ENCODE results near the gene EPN2.

The EPN2 gene

DNA sequence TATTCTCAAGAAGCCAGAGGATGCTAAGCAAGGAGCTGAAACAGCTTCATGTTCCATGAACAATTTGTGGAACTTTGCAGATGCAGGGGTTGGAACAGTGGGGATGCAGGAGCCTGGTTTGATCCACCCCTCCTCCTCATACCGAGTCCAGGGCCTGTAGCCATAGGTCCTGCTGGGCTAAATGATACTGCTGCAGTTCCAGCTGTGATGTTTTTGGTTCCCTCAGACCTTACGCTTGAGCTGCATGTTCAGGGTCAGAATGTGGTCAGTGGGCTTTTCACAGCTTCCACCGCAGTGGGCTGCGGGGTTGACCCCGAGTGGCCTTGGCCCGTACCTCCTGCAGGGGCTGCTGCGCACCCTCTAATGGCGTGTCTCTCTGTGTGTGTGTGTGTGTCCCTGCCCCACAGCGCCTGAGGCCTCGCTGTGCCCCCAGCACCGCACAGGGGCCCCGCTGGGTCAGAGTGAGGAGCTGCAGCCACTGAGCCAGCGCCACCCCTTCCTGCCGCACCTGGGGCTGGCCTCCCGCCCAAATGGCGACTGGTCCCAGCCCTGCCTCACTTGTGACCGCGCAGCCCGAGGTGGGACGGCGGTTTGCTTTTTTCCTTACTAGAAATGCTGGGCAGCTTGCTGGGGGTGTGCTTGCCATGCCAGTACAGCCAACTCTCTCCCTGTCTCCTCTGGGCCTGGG is 48.2 kb downstream of the EPN2 start:
- no peak for DNase-seq (ENCODE audit: extremely low read depth, low read depth)
- TF ChIP-seq CTCF (IDR thresholded peaks at IDR 0.05; ENCODE audit: low read depth, low read length, missing control alignments): no peak
- H3K4me3 ChIP-seq (replicated peaks; ENCODE audit: low read depth, low read length): no peak overlapping the region

- no peak for DNase-seq (ENCODE audit: extremely low read depth, low read depth)
- no peak for TF ChIP-seq CTCF (IDR thresholded peaks at IDR 0.05; ENCODE audit: low read depth, low read length, missing control alignments)
- H3K4me3 ChIP-seq (replicated peaks; ENCODE audit: low read depth, low read length): no peak overlapping the region
These were observed 49.7 kb downstream of the EPN2 start for GRCh38 chr17:19286751-19287341.

- DNase-seq (ENCODE audit: extremely low read depth, low read depth): no peak
- no peak overlapping the region for H3K4me3 ChIP-seq (replicated peaks; ENCODE audit: low read depth, low read length)
- TF ChIP-seq CTCF (IDR thresholded peaks at IDR 0.05; ENCODE audit: low read depth, low read length, missing control alignments): no peak
These were observed 50.5 kb downstream of the EPN2 start for GRCh38 chr17:19287651-19288050.

GRCh38 chr17:19288453-19288852 is 51.3 kb downstream of the EPN2 start:
- H3K4me3 ChIP-seq (replicated peaks; ENCODE audit: low read depth, low read length): no peak overlapping the region
- no peak for TF ChIP-seq CTCF (IDR thresholded peaks at IDR 0.05; ENCODE audit: low read depth, low read length, missing control alignments)
- no peak for DNase-seq (ENCODE audit: extremely low read depth, low read depth)

DNA sequence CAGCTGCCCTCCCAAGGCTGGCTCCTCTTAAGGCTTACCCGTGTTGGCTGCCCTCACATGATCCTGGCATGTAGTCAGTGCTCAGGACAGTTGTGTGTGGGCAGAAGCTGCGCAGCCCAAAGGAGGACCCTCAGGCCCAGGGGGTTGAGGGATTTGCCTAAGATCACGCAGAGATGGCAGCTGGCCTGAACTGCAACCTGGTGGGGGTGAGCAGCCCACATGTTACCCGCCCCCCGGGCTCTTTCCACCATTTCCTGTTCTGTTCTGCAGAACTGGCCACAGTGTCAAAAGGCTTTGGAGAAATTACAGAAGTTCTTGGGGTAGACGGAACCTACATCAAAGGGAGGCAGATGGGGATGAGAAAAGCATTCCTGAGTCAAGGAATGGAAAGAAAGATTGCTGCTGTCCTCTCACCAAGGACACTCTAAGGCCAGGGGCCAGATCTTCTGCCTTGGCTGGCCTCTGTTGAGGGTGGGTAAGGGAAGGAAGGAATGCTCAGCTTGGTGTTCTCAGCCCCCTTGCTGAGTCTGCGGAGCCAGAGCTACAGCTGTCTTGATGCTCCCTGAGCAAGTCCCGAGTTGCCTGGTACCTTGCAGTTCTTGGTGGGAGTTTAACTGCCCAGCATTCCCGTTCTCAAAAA is 53.0 kb downstream of the EPN2 start:
- TF ChIP-seq CTCF (IDR thresholded peaks at IDR 0.05; ENCODE audit: low read depth, low read length, missing control alignments): no peak
- H3K4me3 ChIP-seq (replicated peaks; ENCODE audit: low read depth, low read length): no peak overlapping the region
- DNase-seq (ENCODE audit: extremely low read depth, low read depth): no peak

- H3K4me3 ChIP-seq (replicated peaks; ENCODE audit: low read depth, low read length): no peak overlapping the region
These were observed 54.6 kb downstream of the EPN2 start for GRCh38 chr17:19291646-19292376.

More at GRCh38 chr17:19291646-19292376, 54.6 kb downstream of the EPN2 start:
- TF ChIP-seq CTCF (IDR thresholded peaks at IDR 0.05; ENCODE audit: low read depth, low read length, missing control alignments): no peak
- DNase-seq (ENCODE audit: extremely low read depth, low read depth): no peak

All from HFF-Myc (cell line).